Vagina (tissue), 2 donors: ENCODE data around the gene REEP3. TPM values are rescaled to one million over a fixed set of nuclear protein-coding genes. Genes with fewer than 3 reads are reported as not detected.
"Not testable (repeated sequence)": the region's sequence is repeated elsewhere in the genome, so short reads cannot be mapped to it uniquely, and the experiment has no call there.

Experiments
- DNase-seq, 2 donors: peaks; one replicate each; pipeline ENCODE4 v3.0.0-alpha.2; 2017; ENCODE audit errors: extremely low spot score in 2 of 2
- H3K27ac ChIP-seq: fragments of 200-600 bp; sonication (generic); one replicate; pipeline ENCODE4 v1.5.1; 2019
- H3K27me3 ChIP-seq: fragments of 200-600 bp; sonication (generic); one replicate; pipeline ENCODE4 v1.5.1; 2019
- H3K36me3 ChIP-seq, 2 donors: fragments of 200-600 bp; sonication (generic); one replicate each; pipeline ENCODE4 v1.5.1; 2017 to 2019
- H3K4me1 ChIP-seq: fragments of 200-600 bp; sonication (generic); one replicate; pipeline ENCODE4 v1.5.1; 2019
- H3K4me3 ChIP-seq, 2 donors: fragments of 200-600 bp; sonication (generic); 1 replicate in 1 of 2; 2 replicates in 1 of 2; pipeline ENCODE4 v1.5.1; 2016 to 2019
- H3K9me3 ChIP-seq: fragments of 200-600 bp; sonication (generic); one replicate; pipeline ENCODE4 v1.5.1; 2019
- CTCF ChIP-seq, 3 experiments: fragments of 450-650 bp in 2 of 3; fragments of 200-600 bp in 1 of 3; sonication (generic) in 1 of 3; IDR thresholded peaks; one replicate each; pipeline ENCODE4 v1.5.1; 2017 to 2019; ENCODE audit warnings: antibody characterized with exemption in 3 of 3, mild to moderate bottlenecking in 2 of 3, moderate library complexity in 2 of 3
- POLR2A ChIP-seq, 2 donors: fragments of 450-650 bp; IDR thresholded peaks; one replicate each; pipeline ENCODE4 v1.6.1; 2017; ENCODE audit warnings: antibody characterized with exemption in 2 of 2, mild to moderate bottlenecking in 2 of 2, moderate library complexity in 2 of 2
- POLR2AphosphoS5 ChIP-seq, 2 donors: sonication (generic); formaldehyde crosslinking; IDR thresholded peaks; one replicate each; pipeline ENCODE4 v1.9.0; 2017; ENCODE audit warnings: antibody characterized with exemption in 2 of 2, mild to moderate bottlenecking in 2 of 2, low read depth in 1 of 2; ENCODE audit not compliant: insufficient read depth in 1 of 2
- intact Hi-C: fragments of 100-400 bp; cut with DNase I; formaldehyde crosslinking; loops from one replicate; pipeline ENCODE4 v1.15.1; 2023
- total RNA-seq: library from RNA; depleted of rRNA; stranded (reverse); fragments of >200 nt; gene quantifications from one replicate; pipeline ENCODE4 v1.2.3, GENCODE V29; 2016

REEP3 gene
- total RNA-seq, 1 donor from 2014 or later, result 41.0 TPM

GRCh38 chr10:63481815-63482421 lies 39.3 kb upstream of the REEP3 start:
- Histone ChIP-seq H3K27me3 (no peaks in the 10 kb centered on the region), H3K27ac (no peak overlapping the region), H3K4me3 (no peak overlapping the region), H3K36me3 (no peaks in the 10 kb centered on the region), H3K4me1 (peaks cover 19% of the 10 kb centered on the region), H3K9me3 (no peaks in the 10 kb centered on the region)
- TF ChIP-seq CTCF (IDR thresholded peaks at IDR 0.05) (no peak), POLR2A (IDR thresholded peaks at IDR 0.05) (no peak), POLR2AphosphoS5 (IDR thresholded peaks at IDR 0.05; ENCODE audit: insufficient read depth in 1 of 2, low read depth in 1 of 2) (no peak)
- intact Hi-C loops, result no loop called here
- no peak for DNase-seq

- Histone ChIP-seq H3K36me3 (no peaks in the 10 kb centered on the region), H3K27me3 (no peaks in the 10 kb centered on the region), H3K4me1 (peaks cover 26% of the 10 kb centered on the region), H3K27ac (no peak overlapping the region), H3K9me3 (no peaks in the 10 kb centered on the region), H3K4me3 (no peak overlapping the region)
- no peak for TF ChIP-seq POLR2A (IDR thresholded peaks at IDR 0.05)
- TF ChIP-seq POLR2AphosphoS5 (IDR thresholded peaks at IDR 0.05; ENCODE audit: insufficient read depth in 1 of 2, low read depth in 1 of 2), result no peak
- no peak for TF ChIP-seq CTCF (IDR thresholded peaks at IDR 0.05)
- intact Hi-C loops, result no loop called here
- DNase-seq, result no peak
Observed at GRCh38 chr10:63483983-63484382, 37.2 kb upstream of the REEP3 start.

- intact Hi-C loops, result no loop called here
- Histone ChIP-seq H3K27me3 (no peaks in the 10 kb centered on the region), H3K4me3 (no peak overlapping the region), H3K9me3 (no peaks in the 10 kb centered on the region), H3K27ac (no peak overlapping the region), H3K36me3 (no peaks in the 10 kb centered on the region), H3K4me1 (peaks cover 27% of the 10 kb centered on the region)
- TF ChIP-seq POLR2AphosphoS5 (IDR thresholded peaks at IDR 0.05; ENCODE audit: insufficient read depth in 1 of 2, low read depth in 1 of 2), result no peak
- TF ChIP-seq CTCF (IDR thresholded peaks at IDR 0.05), result no peak
- TF ChIP-seq POLR2A (IDR thresholded peaks at IDR 0.05), result no peak
- DNase-seq, result no peak
Observed at GRCh38 chr10:63487990-63488389, 33.2 kb upstream of the REEP3 start.

GRCh38 chr10:63489838-63490237 lies 31.4 kb upstream of the REEP3 start:
- Histone ChIP-seq H3K9me3 (no peaks in the 10 kb centered on the region), H3K27ac (no peak overlapping the region), H3K36me3 (no peaks in the 10 kb centered on the region), H3K4me1 (peaks cover 27% of the 10 kb centered on the region), H3K4me3 (no peak overlapping the region), H3K27me3 (no peaks in the 10 kb centered on the region)
- TF ChIP-seq POLR2A (IDR thresholded peaks at IDR 0.05) (no peak), CTCF (IDR thresholded peaks at IDR 0.05) (no peak), POLR2AphosphoS5 (IDR thresholded peaks at IDR 0.05; ENCODE audit: insufficient read depth in 1 of 2, low read depth in 1 of 2) (no peak)
- intact Hi-C loops, result no loop called here
- no peak for DNase-seq

GRCh38 chr10:63491588-63492316 lies 29.4 kb upstream of the REEP3 start:
- H3K4me3 ChIP-seq, result peak overlapping the region in 1 of 2 donors; percentile 0
- peaks cover 21% of the 10 kb centered on the region for H3K4me1 ChIP-seq
- DNase-seq, result no peak
- no peaks in the 10 kb centered on the region for H3K36me3 ChIP-seq
- peak overlapping the region; percentile 73 for H3K27ac ChIP-seq
- TF ChIP-seq POLR2A (IDR thresholded peaks at IDR 0.05) (no peak), CTCF (IDR thresholded peaks at IDR 0.05) (no peak), POLR2AphosphoS5 (IDR thresholded peaks at IDR 0.05; ENCODE audit: insufficient read depth in 1 of 2, low read depth in 1 of 2) (peak; percentile 35 to 79)
- H3K9me3 ChIP-seq, result no peaks in the 10 kb centered on the region
- intact Hi-C loops, result no loop called here
- no peaks in the 10 kb centered on the region for H3K27me3 ChIP-seq

GRCh38 chr10:63492317-63492690 lies 28.9 kb upstream of the REEP3 start:
- Histone ChIP-seq H3K4me1 (peaks cover 18% of the 10 kb centered on the region), H3K27ac (peak overlapping the region; percentile 73)
- DNase-seq, H3K9me3 ChIP-seq, H3K36me3 ChIP-seq, H3K27me3 ChIP-seq, H3K4me3 ChIP-seq, intact Hi-C loops: not testable (repeated sequence)
